SK-N-SH (cell line): ENCODE measurements around the gene PRDX6. TPM values are rescaled to one million over a fixed set of nuclear protein-coding genes. Genes with fewer than 3 reads are reported as not detected.

Experiments
- CTCF ChIA-PET: fragments of 300-600, 350-600 bp; formaldehyde crosslinking; extraction: SDS; loops from one replicate; lab custom pipeline; 2021; lab: Yijun Ruan, JAX
- POLR2A ChIA-PET: fragments of 350-600 bp; sonication (Branson Sonifier 250); formaldehyde crosslinking; extraction: SDS; loops from one replicate; lab custom pipeline; 2020; ENCODE audit warnings: antibody characterized with exemption, inconsistent platforms; lab: Yijun Ruan, JAX
- DNase-seq: peaks from one replicate; pipeline ENCODE4 v3.0.0; 2012
- H2AFZ ChIP-seq: fragments of 200-600 bp; sonication (generic); 2 replicates; pipeline ENCODE4 v1.8.1; 2016; ENCODE audit warnings: antibody characterized with exemption, mild to moderate bottlenecking, low read depth
- H3F3A ChIP-seq: fragments of 200-600 bp; sonication (generic); replicated peaks from 2 replicates; pipeline ENCODE3; 2016; ENCODE audit warnings: antibody characterized with exemption, mild to moderate bottlenecking; ENCODE audit not compliant: insufficient read depth
- H3K27ac ChIP-seq, 2 experiments: fragments of 200-500 bp in 1 of 2; fragments of 200-600 bp in 1 of 2; sonication (Bioruptor generic) in 1 of 2; sonication (generic), shearing (Covaris generic) in 1 of 2; 2 replicates each; pipeline versions ENCODE4 v1.5.1 to v1.6.1; 2014 to 2016; ENCODE audit warnings: low read depth in 2 of 2, inconsistent platforms in 1 of 2, low read length in 1 of 2, mild to moderate bottlenecking in 1 of 2, mixed read lengths in 1 of 2
- H3K27me3 ChIP-seq: fragments of 200-600 bp; sonication (generic), shearing (Covaris generic); 2 replicates; pipeline ENCODE4 v1.6.1; 2016; ENCODE audit warnings: mixed run types; ENCODE audit not compliant: insufficient read depth
- H3K36me3 ChIP-seq, 2 experiments: fragments of 200-500 bp in 1 of 2; fragments of 200-600 bp in 1 of 2; sonication (Bioruptor generic) in 1 of 2; sonication (generic) in 1 of 2; replicated peaks in 1 of 2; 2 replicates each; pipeline versions ENCODE3 to v1.5.1; 2014 to 2016; ENCODE audit warnings: low read length in 1 of 2, mild to moderate bottlenecking in 1 of 2; ENCODE audit not compliant: insufficient read depth in 2 of 2, control insufficient read depth in 1 of 2
- H3K4me1 ChIP-seq, 2 experiments: fragments of 200-500 bp in 1 of 2; fragments of 200-600 bp in 1 of 2; sonication (Bioruptor generic) in 1 of 2; sonication (generic), shearing (Covaris generic) in 1 of 2; 2 replicates each; pipeline versions ENCODE4 v1.5.1 to v1.6.1; 2014 to 2016; ENCODE audit warnings: low read depth in 1 of 2, low read length in 1 of 2, mixed run types in 1 of 2; ENCODE audit not compliant: insufficient read depth in 2 of 2, control insufficient read depth in 1 of 2
- H3K4me2 ChIP-seq: fragments of 200-600 bp; sonication (generic), shearing (Covaris generic); 2 replicates; pipeline ENCODE4 v1.6.1; 2017; ENCODE audit warnings: mixed run types
- H3K4me3 ChIP-seq, 2 experiments: fragments of 200-500 bp in 1 of 2; fragments of 200-600 bp in 1 of 2; sonication (Bioruptor generic) in 1 of 2; sonication (generic), shearing (Covaris generic) in 1 of 2; 2 replicates each; pipeline versions ENCODE4 v1.5.1 to v1.8.1; 2014 to 2016; ENCODE audit warnings: low read depth in 2 of 2, inconsistent platforms in 1 of 2, low read length in 1 of 2, mild to moderate bottlenecking in 1 of 2, mixed read lengths in 1 of 2, moderate library complexity in 1 of 2
- H3K79me2 ChIP-seq: fragments of 200-600 bp; sonication (generic); 2 replicates; pipeline ENCODE4 v1.8.1; 2017; ENCODE audit warnings: mild to moderate bottlenecking; ENCODE audit not compliant: insufficient read depth
- H3K9ac ChIP-seq: fragments of 200-600 bp; sonication (generic); 2 replicates; pipeline ENCODE4 v1.6.1; 2017; ENCODE audit warnings: mixed run types
- H3K9me2 ChIP-seq: fragments of 200-600 bp; sonication (generic); 2 replicates; pipeline ENCODE4 v1.6.1; 2017; ENCODE audit warnings: mixed run types
- H3K9me3 ChIP-seq: fragments of 200-600 bp; sonication (generic); 2 replicates; pipeline ENCODE4 v1.6.1; 2017; ENCODE audit warnings: mixed run types, mild to moderate bottlenecking, moderate library complexity
- H4K20me1 ChIP-seq: fragments of 200-600 bp; sonication (generic); 2 replicates; pipeline ENCODE4 v1.6.1; 2017; ENCODE audit warnings: mild to moderate bottlenecking, mixed run types; ENCODE audit not compliant: insufficient read depth
- CHD2 ChIP-seq: fragments of 150-350 bp; IDR thresholded peaks from 2 replicates; pipeline ENCODE4 v1.6.1; 2018; ENCODE audit warnings: low read length; ENCODE audit not compliant: partially characterized antibody
- FOSL2 ChIP-seq: IDR thresholded peaks from 2 replicates; pipeline ENCODE4 v1.4.0; 2012; ENCODE audit warnings: low read depth, mild to moderate bottlenecking, moderate library complexity, borderline replicate concordance
- GATA2 ChIP-seq: sonication (generic); formaldehyde crosslinking; IDR thresholded peaks from 2 replicates; pipeline ENCODE4 v1.5.0; 2020; ENCODE audit warnings: mild to moderate bottlenecking, missing genetic modification reagents
- NRF1 ChIP-seq: IDR thresholded peaks from 2 replicates; pipeline ENCODE4 v1.6.1; 2012; ENCODE audit warnings: low read depth, mild to moderate bottlenecking, low read length
- PBX3 ChIP-seq: IDR thresholded peaks from 2 replicates; pipeline ENCODE4; 2012
- POLR2AphosphoS5 ChIP-seq: IDR thresholded peaks from 2 replicates; pipeline ENCODE4 v1.6.1; 2012; ENCODE audit warnings: low read depth, low read length
- RAD21 ChIP-seq: IDR thresholded peaks from 2 replicates; pipeline ENCODE4 v1.6.1; 2012; ENCODE audit warnings: mild to moderate bottlenecking, low read length
- REST ChIP-seq: IDR thresholded peaks from 2 replicates; pipeline ENCODE4 v1.6.1; 2012; ENCODE audit warnings: mild to moderate bottlenecking, low read depth, low read length, moderate library complexity
- RFX5 ChIP-seq: IDR thresholded peaks from 2 replicates; pipeline ENCODE4 v1.6.1; 2012; ENCODE audit warnings: mild to moderate bottlenecking, improper control_type of control experiment, low read length
- RXRA ChIP-seq: IDR thresholded peaks from 2 replicates; pipeline ENCODE4 v1.4.0; 2012; ENCODE audit warnings: low read depth, mild to moderate bottlenecking, borderline replicate concordance
- TEAD4 ChIP-seq: IDR thresholded peaks from 2 replicates; pipeline ENCODE4 v1.4.0; 2012; ENCODE audit warnings: mild to moderate bottlenecking, borderline replicate concordance; ENCODE audit not compliant: insufficient read depth
- USF1 ChIP-seq: IDR thresholded peaks from 2 replicates; pipeline ENCODE4 v1.4.0; 2012; ENCODE audit warnings: low read depth, borderline replicate concordance
- WGBS: methylation state at CpG from one replicate; pipeline ENCODE4 v1.1.6; 2017; ENCODE audit warnings: low lambda C conversion rate; 5-methylcytosine and 5-hydroxymethylcytosine counted together
- polyA plus RNA-seq, 3 experiments: library from polyadenylated mRNA; depleted of rRNA; stranded (reverse); fragments of >200 nt; gene quantifications; 2 replicates each; pipeline ENCODE4 v1.2.3, GENCODE V29; 2012

PRDX6 gene
- polyA plus RNA-seq, 1 of the 3 experiments (the other 2 are of a cell fraction): 224 TPM

GRCh38 chr1:173481195-173481772 lies 4.1 kb downstream of the PRDX6 start (continued):
- TF ChIP-seq REST: no peak
- TF ChIP-seq CHD2: no peak

- Histone ChIP-seq H3K9me3 (no peaks in the 10 kb centered on the region), H3K4me3 (no peak overlapping the region), H2AFZ (no peak overlapping the region), H3K79me2 (peaks cover 47% of the 10 kb centered on the region), H3K36me3 (peaks cover 75 to 85% of the 10 kb centered on the region in 2 experiments), H3F3A (peaks cover 9% of the 10 kb centered on the region), H3K27ac (no peak overlapping the region), H3K9ac (no peak overlapping the region), H3K27me3 (no peaks in the 10 kb centered on the region), H3K9me2 (no peaks in the 10 kb centered on the region), H3K4me2 (no peak overlapping the region), H3K4me1 (peaks cover 2 to 16% of the 10 kb centered on the region in 2 experiments; a peak in 3 of 4 replicates), H4K20me1 (peaks cover 8% of the 10 kb centered on the region; the same call in 1 of the 2 replicates)
- ChIA-PET CTCF (no interaction called here), POLR2A (no interaction called here)
- DNase-seq: no peak
- 89% methylated on average over 1 of the region's 1 CpG for WGBS
- TF ChIP-seq USF1 (no peak), RFX5 (no peak), RAD21 (no peak), POLR2AphosphoS5 (no peak), TEAD4 (no peak), GATA2 (CRISPR knock-in tag) (no peak), PBX3 (no peak), NRF1 (no peak), FOSL2 (no peak), RXRA (no peak)
These were observed 5.5 kb downstream of the PRDX6 start for GRCh38 chr1:173482683-173483082.
